Liver (tissue), 9 donors: Measurements from ENCODE around the gene MAP3K4. TPM values are rescaled to one million over a fixed set of nuclear protein-coding genes. Genes with fewer than 3 reads are reported as not detected.
"Not testable (repeated sequence)": the region's sequence is repeated elsewhere in the genome, so short reads cannot be mapped to it uniquely, and the experiment has no call there.

Source experiments
- DNase-seq: peaks from one replicate; pipeline ENCODE4 v3.0.0-alpha.2; 2017; ENCODE audit warnings: low spot score
- H3K27ac ChIP-seq, 2 donors: one replicate each; pipeline ENCODE4 v1.7.0; 2013; ENCODE audit warnings: inconsistent platforms in 2 of 2, low read length in 2 of 2, control low read depth in 1 of 2, low read depth in 1 of 2, mild to moderate bottlenecking in 1 of 2
- H3K27me3 ChIP-seq, 4 donors: one replicate each; pipeline versions ENCODE4 v1.6.1 to v1.7.0; 2013; ENCODE audit warnings: low read length in 3 of 4, inconsistent platforms in 1 of 4, mild to moderate bottlenecking in 1 of 4, moderate library complexity in 1 of 4; ENCODE audit not compliant: control insufficient read depth in 4 of 4, insufficient read depth in 4 of 4
- H3K36me3 ChIP-seq, 4 donors: one replicate each; pipeline versions ENCODE4 v1.6.1 to v1.7.0; 2013; ENCODE audit warnings: low read length in 3 of 4, mild to moderate bottlenecking in 3 of 4, low read depth in 1 of 4, moderate library complexity in 1 of 4; ENCODE audit not compliant: control insufficient read depth in 4 of 4, insufficient read depth in 3 of 4
- H3K4me1 ChIP-seq, 4 donors: one replicate each; pipeline versions ENCODE4 v1.6.1 to v1.7.0; 2013; ENCODE audit warnings: low read length in 3 of 4, mild to moderate bottlenecking in 3 of 4, moderate library complexity in 1 of 4; ENCODE audit not compliant: control insufficient read depth in 4 of 4, insufficient read depth in 4 of 4
- H3K4me3 ChIP-seq, 3 donors: one replicate each; pipeline versions ENCODE4 v1.6.1 to v1.7.0; 2013; ENCODE audit warnings: low read length in 3 of 3, control low read depth in 1 of 3, low read depth in 1 of 3, mild to moderate bottlenecking in 1 of 3
- H3K9ac ChIP-seq, 2 donors: one replicate each; pipeline ENCODE4 v1.7.0; 2013; ENCODE audit warnings: low read length in 2 of 2, mild to moderate bottlenecking in 2 of 2, moderate library complexity in 2 of 2, control low read depth in 1 of 2, low read depth in 1 of 2
- H3K9me3 ChIP-seq, 4 donors: one replicate each; pipeline versions ENCODE4 v1.6.1 to v1.7.0; 2013; ENCODE audit warnings: low read length in 3 of 4; ENCODE audit not compliant: control insufficient read depth in 4 of 4
- EGR1 ChIP-seq, 2 donors: IDR thresholded peaks; 2 replicates each; pipeline ENCODE4 v1.6.1; 2016 to 2018; ENCODE audit warnings: antibody characterized with exemption in 2 of 2, low read depth in 2 of 2
- FOXA1 ChIP-seq: IDR thresholded peaks from 2 replicates; pipeline ENCODE4 v1.6.1; 2016; ENCODE audit warnings: antibody characterized with exemption
- GABPA ChIP-seq, 2 donors: IDR thresholded peaks in 1 of 2; conservative IDR thresholded peaks in 1 of 2; 2 replicates each; pipeline ENCODE4 v1.6.1; 2016; ENCODE audit warnings: antibody characterized with exemption in 2 of 2, mild to moderate bottlenecking in 1 of 2, moderate library complexity in 1 of 2
- HNF4A ChIP-seq, 2 donors: conservative IDR thresholded peaks; 2 replicates each; pipeline ENCODE4 v1.6.1; 2016; ENCODE audit warnings: antibody characterized with exemption in 2 of 2, mild to moderate bottlenecking in 2 of 2
- JUND ChIP-seq, 2 donors: IDR thresholded peaks; 2 replicates each; pipeline ENCODE4 v1.6.1; 2016; ENCODE audit warnings: antibody characterized with exemption in 2 of 2
- NR2F2 ChIP-seq: IDR thresholded peaks from 2 replicates; pipeline ENCODE4 v1.6.1; 2016; ENCODE audit warnings: antibody characterized with exemption
- RAD21 ChIP-seq, 2 donors: IDR thresholded peaks; 2 replicates each; pipeline ENCODE4 v1.6.1; 2016; ENCODE audit warnings: antibody characterized with exemption in 2 of 2, mild to moderate bottlenecking in 2 of 2
- RXRA ChIP-seq, 2 donors: IDR thresholded peaks; 2 replicates each; pipeline ENCODE4 v1.6.1; 2017 to 2018; ENCODE audit warnings: antibody characterized with exemption in 2 of 2, mild to moderate bottlenecking in 1 of 2
- SP1 ChIP-seq: IDR thresholded peaks from 2 replicates; pipeline ENCODE4 v1.6.1; 2018; ENCODE audit warnings: antibody characterized with exemption, mild to moderate bottlenecking
- TAF1 ChIP-seq: conservative IDR thresholded peaks from 2 replicates; pipeline ENCODE4 v1.6.1; 2016; ENCODE audit warnings: antibody characterized with exemption, mild to moderate bottlenecking
- YY1 ChIP-seq: IDR thresholded peaks from 2 replicates; pipeline ENCODE4 v1.6.1; 2016; ENCODE audit warnings: antibody characterized with exemption, mild to moderate bottlenecking
- WGBS: extraction: QIAGEN DNeasy Blood & Tissue Kit; methylation state at CpG from one replicate; pipeline ENCODE4 v1.1.7; 2013; 5-methylcytosine and 5-hydroxymethylcytosine counted together
- polyA plus RNA-seq, 2 donors: library from polyadenylated mRNA; stranded (reverse) in 1 of 2; unstranded in 1 of 2; fragments of 200-250 nt in 1 of 2; fragments of >200 nt in 1 of 2; fragmentation: Nextera tagmentation in 1 of 2; extraction: Ambion mirVana in 1 of 2; gene quantifications; one replicate each; pipeline versions ENCODE4 v1.2.1 to v1.2.3, GENCODE V29; 2013 to 2015
- total RNA-seq, 2 donors: library from RNA; depleted of rRNA; stranded (reverse); fragments of >200 nt; gene quantifications; one replicate each; pipeline ENCODE4 v1.2.3, GENCODE V29; 2014
- TF ChIP-seq, protein P1 (sequence below): IDR thresholded peaks from 2 replicates; pipeline ENCODE4 v1.6.1; 2016; ENCODE audit warnings: antibody characterized with exemption
- TF ChIP-seq, protein P2 (sequence below): fragments of 150-350 bp; IDR thresholded peaks from 2 replicates; pipeline ENCODE4 v1.5.1; 2017; ENCODE audit warnings: improper control_type of control experiment, low read depth, low read length; ENCODE audit not compliant: missing input control
- TF ChIP-seq, protein P3 (sequence below): IDR thresholded peaks from 2 replicates; pipeline ENCODE4 v1.6.1; 2016; ENCODE audit warnings: antibody characterized with exemption
- donor health status: healthy.
- donor health status: healthy.
- donor health status: healthy.
- donor health status: healthy.
- donor health status: healthy.

Gene MAP3K4
- total and polyA plus RNA-seq, 4 donors, result 4.3 to 20.0 (median 11.7) TPM

DNA sequence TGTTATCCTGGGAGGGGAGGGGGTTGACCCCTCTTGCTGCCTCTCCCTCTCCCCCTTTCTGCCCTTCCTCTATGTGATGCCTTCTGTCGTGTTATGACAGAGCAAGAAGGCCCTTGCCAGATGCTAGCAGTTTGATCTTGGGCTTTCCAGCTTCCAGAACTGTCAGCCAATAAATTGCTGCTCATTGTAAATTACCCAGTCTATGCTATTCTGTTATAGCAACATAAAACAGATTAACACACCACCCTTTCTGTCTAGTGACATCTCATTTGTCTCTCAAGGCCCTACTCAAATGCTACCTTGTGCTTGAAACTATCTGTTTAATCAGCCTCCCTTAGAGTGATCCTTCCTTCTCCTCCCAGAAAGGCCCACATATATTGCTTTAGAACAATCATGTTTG lies 16.4 kb upstream of the MAP3K4 start:
- H3K4me1 ChIP-seq, result no peaks in the 10 kb centered on the region
- no peak overlapping the region for H3K4me3 ChIP-seq
- no peak overlapping the region for H3K27ac ChIP-seq
- TF ChIP-seq, protein P1, sequence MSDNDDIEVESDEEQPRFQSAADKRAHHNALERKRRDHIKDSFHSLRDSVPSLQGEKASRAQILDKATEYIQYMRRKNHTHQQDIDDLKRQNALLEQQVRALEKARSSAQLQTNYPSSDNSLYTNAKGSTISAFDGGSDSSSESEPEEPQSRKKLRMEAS, result no peak
- TF ChIP-seq RAD21 (IDR thresholded peaks at IDR 0.05) (no peak), RXRA (IDR thresholded peaks at IDR 0.05) (no peak), TAF1 (no peak), YY1 (no peak), JUND (IDR thresholded peaks at IDR 0.05) (no peak), NR2F2 (no peak), GABPA (IDR thresholded peaks at IDR 0.05 in 1 of 2, conservative IDR thresholded peaks at IDR 0.05 in 1 of 2) (no peak), FOXA1 (no peak)
- TF ChIP-seq, protein P2, sequence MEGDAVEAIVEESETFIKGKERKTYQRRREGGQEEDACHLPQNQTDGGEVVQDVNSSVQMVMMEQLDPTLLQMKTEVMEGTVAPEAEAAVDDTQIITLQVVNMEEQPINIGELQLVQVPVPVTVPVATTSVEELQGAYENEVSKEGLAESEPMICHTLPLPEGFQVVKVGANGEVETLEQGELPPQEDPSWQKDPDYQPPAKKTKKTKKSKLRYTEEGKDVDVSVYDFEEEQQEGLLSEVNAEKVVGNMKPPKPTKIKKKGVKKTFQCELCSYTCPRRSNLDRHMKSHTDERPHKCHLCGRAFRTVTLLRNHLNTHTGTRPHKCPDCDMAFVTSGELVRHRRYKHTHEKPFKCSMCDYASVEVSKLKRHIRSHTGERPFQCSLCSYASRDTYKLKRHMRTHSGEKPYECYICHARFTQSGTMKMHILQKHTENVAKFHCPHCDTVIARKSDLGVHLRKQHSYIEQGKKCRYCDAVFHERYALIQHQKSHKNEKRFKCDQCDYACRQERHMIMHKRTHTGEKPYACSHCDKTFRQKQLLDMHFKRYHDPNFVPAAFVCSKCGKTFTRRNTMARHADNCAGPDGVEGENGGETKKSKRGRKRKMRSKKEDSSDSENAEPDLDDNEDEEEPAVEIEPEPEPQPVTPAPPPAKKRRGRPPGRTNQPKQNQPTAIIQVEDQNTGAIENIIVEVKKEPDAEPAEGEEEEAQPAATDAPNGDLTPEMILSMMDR, result no peak
- TF ChIP-seq, protein P3, sequence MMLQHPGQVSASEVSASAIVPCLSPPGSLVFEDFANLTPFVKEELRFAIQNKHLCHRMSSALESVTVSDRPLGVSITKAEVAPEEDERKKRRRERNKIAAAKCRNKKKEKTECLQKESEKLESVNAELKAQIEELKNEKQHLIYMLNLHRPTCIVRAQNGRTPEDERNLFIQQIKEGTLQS, result no peak
- no peaks in the 10 kb centered on the region for H3K36me3 ChIP-seq
- 79% methylated on average over 1 of the region's 1 CpG for WGBS
- no peaks in the 10 kb centered on the region for H3K9me3 ChIP-seq
- no peak overlapping the region for H3K9ac ChIP-seq
- no peaks in the 10 kb centered on the region for H3K27me3 ChIP-seq
- no peak for DNase-seq

DNA sequence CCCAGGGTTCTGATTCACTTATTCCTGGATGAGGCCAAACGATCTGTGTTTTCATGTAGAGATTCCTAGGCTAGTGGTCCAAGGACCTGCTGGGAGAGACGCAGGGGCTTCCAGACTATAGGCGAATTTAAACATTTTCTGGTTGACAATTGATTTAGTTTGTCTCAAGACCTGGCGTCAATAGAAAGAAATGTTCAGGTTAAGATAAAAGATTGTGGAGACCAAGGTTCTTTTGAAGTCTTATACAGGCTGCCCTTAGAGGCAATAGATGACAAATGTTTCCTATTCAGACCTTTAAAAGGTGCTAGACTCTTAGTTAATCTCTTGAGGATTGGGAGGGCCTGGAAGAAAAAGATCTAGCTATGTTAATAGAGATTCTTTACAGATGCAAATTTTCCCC lies 15.6 kb upstream of the MAP3K4 start:
- not testable (repeated sequence) for H3K4me1 ChIP-seq, H3K4me3 ChIP-seq, H3K27me3 ChIP-seq, H3K27ac ChIP-seq, H3K9ac ChIP-seq, DNase-seq, H3K36me3 ChIP-seq, H3K9me3 ChIP-seq
- WGBS, result 91% methylated on average over 4 of the region's 4 CpGs

DNA sequence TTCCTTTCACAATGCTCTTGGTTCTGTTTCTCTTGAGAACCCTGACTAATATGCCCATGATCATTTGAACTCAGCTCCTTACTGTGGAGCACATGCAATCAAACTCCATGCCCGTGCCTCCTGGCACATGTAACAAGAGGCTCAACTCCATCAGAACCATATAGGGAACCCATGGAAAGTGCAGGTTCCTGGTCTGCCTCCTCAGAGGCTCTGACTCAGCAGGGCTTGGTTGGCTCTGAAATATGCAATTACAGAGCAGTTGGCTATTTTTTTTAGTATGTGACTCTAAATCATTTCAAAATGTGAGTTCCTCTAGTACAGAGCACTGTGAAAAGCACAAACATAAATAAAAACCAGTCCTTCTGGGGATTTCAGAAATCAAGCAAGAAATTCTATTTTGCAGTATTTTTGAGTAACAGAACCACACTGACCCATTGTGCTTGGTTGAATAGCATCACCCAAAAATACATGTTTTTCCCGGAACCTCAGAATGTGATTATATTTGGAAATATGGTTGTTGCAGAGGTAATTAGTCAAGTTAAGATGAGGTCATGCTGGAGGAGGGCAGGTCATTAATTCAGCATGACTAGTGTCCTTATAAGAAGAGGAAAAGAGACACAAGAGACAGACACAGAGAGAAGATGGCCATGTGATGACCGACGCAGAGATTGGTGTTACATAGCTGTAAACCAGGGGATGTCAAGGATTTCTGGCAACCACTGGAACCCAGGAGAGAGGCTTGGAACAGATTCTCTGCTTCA lies 13.2 kb upstream of the MAP3K4 start:
- H3K4me3 ChIP-seq, result no peak overlapping the region
- H3K27me3 ChIP-seq, result peaks cover 0 to 2% (median 0%) of the 10 kb centered on the region in 4 donors
- H3K9me3 ChIP-seq, result peaks cover 0 to 3% (median 2%) of the 10 kb centered on the region in 4 donors
- no peak overlapping the region for H3K27ac ChIP-seq
- WGBS, result 90% methylated on average over 4 of the region's 4 CpGs
- TF ChIP-seq FOXA1 (no peak), EGR1 (IDR thresholded peaks at IDR 0.05; ENCODE audit: low read depth in 2 of 2) (no peak), TAF1 (no peak), GABPA (IDR thresholded peaks at IDR 0.05 in 1 of 2, conservative IDR thresholded peaks at IDR 0.05 in 1 of 2) (no peak), NR2F2 (no peak), YY1 (no peak), RXRA (IDR thresholded peaks at IDR 0.05) (no peak), JUND (IDR thresholded peaks at IDR 0.05) (no peak), SP1 (no peak), HNF4A (conservative IDR thresholded peaks at IDR 0.05) (no peak)
- no peaks in the 10 kb centered on the region for H3K4me1 ChIP-seq
- no peak for DNase-seq
- no peaks in the 10 kb centered on the region for H3K36me3 ChIP-seq
- H3K9ac ChIP-seq, result no peak overlapping the region
